ENCODE measurements around the gene ST13. TPM values are rescaled to one million over a fixed set of nuclear protein-coding genes. Genes with fewer than 3 reads are reported as not detected.

ST13 gene
- total RNA-seq, 4 donors from 2014 or later: 39.6 to 113 (median 79.7) TPM

DNA sequence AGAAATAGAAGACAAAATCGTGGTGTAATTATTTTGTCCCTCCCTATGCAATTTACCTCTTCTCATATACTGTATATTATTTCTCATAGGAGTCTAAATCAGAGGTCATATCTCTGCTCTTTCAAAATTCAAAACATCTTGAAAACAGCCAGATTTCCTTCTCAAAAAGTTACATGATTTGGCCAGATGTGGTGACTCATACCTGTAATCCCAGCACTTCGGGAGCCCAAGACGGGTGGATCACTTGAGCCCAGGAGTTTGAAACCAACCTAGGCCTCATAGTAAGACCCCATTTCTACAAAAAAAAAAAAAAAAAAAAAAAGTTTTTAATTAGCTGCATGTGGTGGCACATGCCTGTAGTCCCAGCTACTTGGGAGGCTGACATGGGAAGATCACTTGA is 34.4 kb upstream of the ST13 start:
- in situ Hi-C loops (cut with MboI; ENCODE audit: low pct_ligation_motif_present in 1 of 4, low pct_unique_long_range_greater_than_20kb in 1 of 4, low sequenced_read_pairs in 3 of 4): no loop called here
- H3K4me1 ChIP-seq: no peaks in the 10 kb centered on the region
- no peak for DNase-seq
- no peak overlapping the region for H3K27ac ChIP-seq
- no peak overlapping the region for H3K4me3 ChIP-seq
- H3K27me3 ChIP-seq: no peaks in the 10 kb centered on the region
- WGBS, 2 donors (ENCODE audit: low coverage in 1 of 2): 83 to 88% methylated on average over 3 of the region's 3 CpGs
- H3K9me3 ChIP-seq: no peaks in the 10 kb centered on the region
- TF ChIP-seq EP300 (IDR thresholded peaks at IDR 0.05; ENCODE audit: low read depth): no peak
- TF ChIP-seq, protein P1, sequence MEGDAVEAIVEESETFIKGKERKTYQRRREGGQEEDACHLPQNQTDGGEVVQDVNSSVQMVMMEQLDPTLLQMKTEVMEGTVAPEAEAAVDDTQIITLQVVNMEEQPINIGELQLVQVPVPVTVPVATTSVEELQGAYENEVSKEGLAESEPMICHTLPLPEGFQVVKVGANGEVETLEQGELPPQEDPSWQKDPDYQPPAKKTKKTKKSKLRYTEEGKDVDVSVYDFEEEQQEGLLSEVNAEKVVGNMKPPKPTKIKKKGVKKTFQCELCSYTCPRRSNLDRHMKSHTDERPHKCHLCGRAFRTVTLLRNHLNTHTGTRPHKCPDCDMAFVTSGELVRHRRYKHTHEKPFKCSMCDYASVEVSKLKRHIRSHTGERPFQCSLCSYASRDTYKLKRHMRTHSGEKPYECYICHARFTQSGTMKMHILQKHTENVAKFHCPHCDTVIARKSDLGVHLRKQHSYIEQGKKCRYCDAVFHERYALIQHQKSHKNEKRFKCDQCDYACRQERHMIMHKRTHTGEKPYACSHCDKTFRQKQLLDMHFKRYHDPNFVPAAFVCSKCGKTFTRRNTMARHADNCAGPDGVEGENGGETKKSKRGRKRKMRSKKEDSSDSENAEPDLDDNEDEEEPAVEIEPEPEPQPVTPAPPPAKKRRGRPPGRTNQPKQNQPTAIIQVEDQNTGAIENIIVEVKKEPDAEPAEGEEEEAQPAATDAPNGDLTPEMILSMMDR (IDR thresholded peaks at IDR 0.05): no peak
- no peak for TF ChIP-seq POLR2AphosphoS5 (IDR thresholded peaks at IDR 0.05)
- TF ChIP-seq POLR2A (IDR thresholded peaks at IDR 0.05): no peak
- intact Hi-C loops (cut with DNase I; ENCODE audit: low total_unique reads): no loop called here
- peaks cover 0 to 28% (median 8%) of the 10 kb centered on the region in 4 donors for H3K36me3 ChIP-seq

DNA sequence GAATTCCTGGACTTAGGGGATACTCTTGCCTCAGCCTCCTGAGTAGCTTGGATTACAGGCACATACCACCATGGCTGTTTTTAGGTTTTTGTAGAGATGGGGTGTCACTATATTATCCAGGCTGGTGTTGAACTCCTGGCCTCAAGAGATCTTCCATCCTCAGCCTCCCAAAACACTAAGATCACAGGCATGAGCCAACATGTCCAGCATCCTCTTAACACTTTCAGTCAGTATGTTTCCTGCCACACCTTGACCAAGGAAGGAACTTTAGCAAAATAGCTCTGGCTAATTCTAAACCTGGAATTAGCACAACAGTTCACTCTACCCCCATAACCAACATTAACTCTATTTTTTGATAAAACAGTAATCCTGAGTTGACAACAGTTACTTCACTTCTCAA is 32.7 kb upstream of the ST13 start:
- H3K27me3 ChIP-seq: no peaks in the 10 kb centered on the region
- no peak for DNase-seq
- H3K36me3 ChIP-seq: peaks cover 0 to 29% (median 8%) of the 10 kb centered on the region in 4 donors
- no peaks in the 10 kb centered on the region for H3K4me1 ChIP-seq
- no peak overlapping the region for H3K4me3 ChIP-seq
- in situ Hi-C loops (cut with MboI; ENCODE audit: low pct_ligation_motif_present in 1 of 4, low pct_unique_long_range_greater_than_20kb in 1 of 4, low sequenced_read_pairs in 3 of 4) (no loop called here), intact Hi-C loops (cut with DNase I; ENCODE audit: low total_unique reads) (loop anchor here (5.0 kb wide), 1 partner anchor 742 kb away; no protein-coding TSS in a partner anchor)
- TF ChIP-seq POLR2A (IDR thresholded peaks at IDR 0.05) (no peak), EP300 (IDR thresholded peaks at IDR 0.05; ENCODE audit: low read depth) (no peak), POLR2AphosphoS5 (IDR thresholded peaks at IDR 0.05) (no peak)
- TF ChIP-seq, protein P1 (IDR thresholded peaks at IDR 0.05): no peak
- H3K9me3 ChIP-seq: no peaks in the 10 kb centered on the region
- no peak overlapping the region for H3K27ac ChIP-seq

DNA sequence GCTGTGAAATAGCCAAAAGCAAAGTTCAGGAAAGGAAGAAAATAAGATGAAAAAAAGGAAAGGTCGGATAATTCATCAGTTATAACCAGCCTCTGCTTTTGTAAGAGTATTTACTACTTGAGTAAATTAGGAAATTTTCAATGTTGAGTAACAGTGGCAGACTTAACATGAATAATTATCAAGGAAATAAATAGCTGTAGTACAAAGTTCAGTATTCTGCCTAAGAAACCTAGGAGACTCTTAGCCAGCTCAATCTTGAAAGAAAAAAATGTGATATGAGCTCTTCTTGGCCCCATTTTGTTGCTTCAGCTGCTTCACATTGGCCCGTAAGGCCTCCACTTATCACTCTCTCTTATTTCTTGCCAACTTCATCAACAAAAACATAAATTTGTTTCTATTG is 22.5 kb upstream of the ST13 start:
- WGBS, 2 donors (ENCODE audit: low coverage in 1 of 2): 86 to 89% methylated on average over 2 of the region's 2 CpGs
- peak overlapping the region in 1 of 4 donors; percentile 59 for H3K27ac ChIP-seq
- in situ Hi-C loops (cut with MboI; ENCODE audit: low pct_ligation_motif_present in 1 of 4, low pct_unique_long_range_greater_than_20kb in 1 of 4, low sequenced_read_pairs in 3 of 4): no loop called here

DNA sequence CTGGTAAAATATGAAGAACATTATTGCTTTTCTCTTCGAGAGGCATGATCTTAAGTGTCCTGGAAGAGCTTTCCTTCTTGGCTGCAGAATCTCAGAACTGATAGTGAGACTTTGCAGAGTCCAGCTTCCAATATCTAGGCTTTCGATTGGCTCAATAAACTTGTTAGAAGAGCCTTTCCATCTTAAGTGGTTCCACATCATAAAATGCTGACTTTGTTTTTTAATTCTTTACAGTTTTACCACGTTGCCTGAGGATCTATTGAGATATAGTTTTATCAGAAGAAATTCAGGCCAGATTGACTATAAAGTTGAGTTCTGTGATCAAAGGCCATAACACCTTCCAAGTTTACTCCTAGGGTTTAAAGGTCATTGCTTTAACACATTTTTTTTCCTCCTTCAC is 21.0 kb upstream of the ST13 start:
- peak overlapping the region in 2 of 4 donors; percentile 7 to 24 for H3K4me3 ChIP-seq
- peaks cover 0 to 20% (median 7%) of the 10 kb centered on the region in 4 donors for H3K4me1 ChIP-seq
- no peaks in the 10 kb centered on the region for H3K27me3 ChIP-seq
- H3K27ac ChIP-seq: peak overlapping the region; percentile 59 to 66 (median 63)
- H3K9me3 ChIP-seq: no peaks in the 10 kb centered on the region
- no peak for TF ChIP-seq EP300 (IDR thresholded peaks at IDR 0.05; ENCODE audit: low read depth)
- TF ChIP-seq, protein P1 (IDR thresholded peaks at IDR 0.05): no peak
- TF ChIP-seq POLR2A (IDR thresholded peaks at IDR 0.05): no peak
- TF ChIP-seq POLR2AphosphoS5 (IDR thresholded peaks at IDR 0.05): peak in 1 of 3 donors; percentile 11
- intact Hi-C loops (cut with DNase I; ENCODE audit: low total_unique reads): no loop called here
- peaks cover 0 to 7% (median 0%) of the 10 kb centered on the region in 4 donors for H3K36me3 ChIP-seq
- in situ Hi-C loops (cut with MboI; ENCODE audit: low pct_ligation_motif_present in 1 of 4, low pct_unique_long_range_greater_than_20kb in 1 of 4, low sequenced_read_pairs in 3 of 4): no loop called here
- DNase-seq: no peak
- WGBS, 2 donors (ENCODE audit: low coverage in 1 of 2): 46 to 47% methylated on average over 3 of the region's 3 CpGs

More for the DNA sequence above, 22.5 kb upstream of the ST13 start:
- Histone ChIP-seq H3K4me1 (peaks cover 0 to 20% (median 7%) of the 10 kb centered on the region in 4 donors), H3K9me3 (no peaks in the 10 kb centered on the region), H3K27me3 (no peaks in the 10 kb centered on the region), H3K36me3 (peaks cover 0 to 15% (median 0%) of the 10 kb centered on the region in 4 donors), H3K4me3 (no peak overlapping the region)
- TF ChIP-seq, protein P1 (IDR thresholded peaks at IDR 0.05): no peak
- TF ChIP-seq EP300 (IDR thresholded peaks at IDR 0.05; ENCODE audit: low read depth) (no peak), POLR2A (IDR thresholded peaks at IDR 0.05) (no peak), POLR2AphosphoS5 (IDR thresholded peaks at IDR 0.05) (no peak)
- DNase-seq: no peak
- intact Hi-C loops (cut with DNase I; ENCODE audit: low total_unique reads): no loop called here

Measured in transverse colon (tissue), 4 donors.